ENCODE data around the gene PTPRK. TPM values are rescaled to one million over a fixed set of nuclear protein-coding genes. Genes with fewer than 3 reads are reported as not detected.

Gene PTPRK
- total and polyA plus RNA-seq, 2 of the 13 experiments (the other 11 are each of a cell fraction or from before 2014, with no cell fraction given): 43.6 to 98.3 TPM

GRCh38 chr6:128039543-128039942 lies 480.9 kb downstream of the PTPRK start:
- H3K4me2 ChIP-seq (ENCODE audit: low read depth, low read length): no peak overlapping the region
- TF ChIP-seq YY1 (IDR thresholded peaks at IDR 0.05; ENCODE audit: insufficient read depth, insufficient replicate concordance, low read depth, low read length): no peak
- TF ChIP-seq ZBTB49 (CRISPR knock-in tag; IDR thresholded peaks at IDR 0.05; ENCODE audit: borderline replicate concordance): no peak
- TF ChIP-seq ZNF7 (CRISPR knock-in tag; IDR thresholded peaks at IDR 0.05): no peak
- no peak for TF ChIP-seq ZNF770 (CRISPR knock-in tag; IDR thresholded peaks at IDR 0.05)
- no peak for TF ChIP-seq ZNF879 (CRISPR knock-in tag; IDR thresholded peaks at IDR 0.05)
- TF ChIP-seq EEA1 (CRISPR knock-in tag; IDR thresholded peaks at IDR 0.05; ENCODE audit: borderline replicate concordance): no peak
- no peaks in the 10 kb centered on the region for H3K9me3 ChIP-seq (ENCODE audit: low read length)
- no peak for ATAC-seq
- ChIA-PET CTCF (ENCODE audit: low intra/inter-chr PET ratio, low total read pairs) (no interaction called here), POLR2A (no interaction called here)
- no peak for FAIRE-seq
- no peaks in the 10 kb centered on the region for H4K20me1 ChIP-seq (ENCODE audit: insufficient read depth, low read length)
- no peaks in the 10 kb centered on the region for H3K27me3 ChIP-seq (ENCODE audit: control insufficient read depth in 1 of 2, insufficient read depth in 2 of 2, low read length in 2 of 2)
- H2AFZ ChIP-seq (ENCODE audit: low read length): no peak overlapping the region
- H3K4me1 ChIP-seq (ENCODE audit: insufficient read depth, low read length): no peaks in the 10 kb centered on the region
- intact Hi-C loops (cut with micrococcal nuclease; ENCODE audit: unreplicated experiment): no loop called here
- H3K79me2 ChIP-seq (ENCODE audit: insufficient read depth, low read length): no peaks in the 10 kb centered on the region
- in situ Hi-C loops (cut with HindIII; ENCODE audit: extremely low pct_ligation_motif_present, low pct_unique_long_range_greater_than_20kb): no loop called here
- H3K9ac ChIP-seq (ENCODE audit: insufficient read depth, low read depth, low read length): no peak overlapping the region
- peaks cover 0 to 3% of the 10 kb centered on the region in 2 experiments; a peak in 4 of 5 replicates for H3K36me3 ChIP-seq (replicated peaks in 1 of 2; ENCODE audit: control insufficient read depth in 1 of 2, insufficient read depth in 2 of 2, low read length in 2 of 2)
- no TSS peak for BruUV-seq (replicated peaks)
- H3K27ac ChIP-seq (ENCODE audit: extremely low read length, insufficient read depth, low read length): no peak overlapping the region
- 97% methylated on average over 2 of the region's 2 CpGs for WGBS (ENCODE audit: low lambda C conversion rate)
- no peak overlapping the region for H3K4me3 ChIP-seq (replicated peaks in 1 of 3; ENCODE audit: insufficient read depth in 1 of 3, low read depth in 2 of 3, low read length in 3 of 3)
- DNase-seq (ENCODE audit: low spot score): no peak

All from HepG2 (cell line).